SK-N-MC (cell line): Measurements from ENCODE around the gene NUBP2.

ENCODE experiments used
- DNase-seq: peaks from one replicate; pipeline ENCODE4 v3.0.0-alpha.2; 2011; ENCODE audit warnings: low read depth, low spot score
- H3K27ac ChIP-seq: fragments of 200-600 bp; sonication (generic); 2 replicates; pipeline ENCODE4 v1.5.1; 2016; ENCODE audit warnings: mixed run types
- H3K36me3 ChIP-seq: fragments of 200-600 bp; sonication (generic); 2 replicates; pipeline ENCODE4 v1.6.1; 2017; ENCODE audit warnings: antibody characterized with exemption, low read length, mixed read lengths; ENCODE audit not compliant: insufficient read depth
- H3K4me3 ChIP-seq: fragments of 200-600 bp; sonication (generic); 2 replicates; pipeline ENCODE4 v1.5.1; 2016
- H3K9ac ChIP-seq: fragments of 200-600 bp; sonication (generic); 2 replicates; pipeline ENCODE4 v1.8.0; 2017; ENCODE audit warnings: mixed run types, mixed read lengths; ENCODE audit not compliant: insufficient read length
- H3K9me3 ChIP-seq: fragments of 200-600 bp; sonication (generic); 2 replicates; pipeline ENCODE4 v1.6.1; 2017; ENCODE audit warnings: low read depth, mild to moderate bottlenecking, antibody characterized with exemption, low read length, moderate library complexity, mixed read lengths
- EZH2 ChIP-seq: fragments of 200-600 bp; sonication (generic); IDR thresholded peaks from one replicate; pipeline ENCODE4 v1.6.1; 2017; ENCODE audit warnings: antibody characterized with exemption
- FOXP2 ChIP-seq: optimal IDR thresholded peaks from 2 replicates; pipeline ENCODE3; 2011; ENCODE audit warnings: mild to moderate bottlenecking, moderate library complexity; ENCODE audit not compliant: insufficient read depth; ENCODE audit errors: extremely low read length, control extremely low read depth
- POLR2AphosphoS5 ChIP-seq: IDR thresholded peaks from 2 replicates; pipeline ENCODE4 v1.6.1; 2012; ENCODE audit warnings: mild to moderate bottlenecking, low read depth, low read length, borderline replicate concordance

Gene NUBP2

DNA sequence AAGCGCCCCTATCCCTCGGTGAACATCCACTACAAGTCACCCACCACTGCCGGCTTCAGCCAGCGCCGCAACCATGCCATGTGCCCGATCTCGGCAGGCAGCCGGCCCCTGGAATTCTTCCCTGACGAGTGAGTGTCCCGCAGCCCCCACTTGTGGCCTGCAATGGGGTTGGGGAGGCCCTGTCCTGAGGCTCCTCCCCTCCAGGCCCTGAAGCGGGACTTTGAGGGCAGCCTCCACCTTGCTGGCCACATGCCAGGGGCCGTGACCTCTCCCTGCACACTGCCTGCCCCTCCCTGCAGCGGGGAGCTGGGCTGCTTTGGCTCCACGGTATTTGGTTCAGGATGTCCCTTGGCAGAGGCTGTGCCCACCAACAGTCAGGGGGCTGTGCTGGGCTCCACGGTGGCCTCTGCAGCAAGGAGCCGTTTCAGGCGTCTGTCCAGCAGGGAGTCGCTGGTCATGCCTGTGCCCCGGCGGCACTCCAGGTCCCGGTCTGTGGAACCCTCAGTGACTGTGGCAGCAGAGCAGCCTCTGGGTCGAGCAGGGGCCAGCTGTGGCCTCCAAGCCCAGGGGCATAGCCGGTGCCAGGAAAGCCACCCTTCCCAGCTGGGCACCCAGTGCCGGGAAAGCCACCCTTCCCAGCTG, 19.8 kb upstream of the NUBP2 start:
- no peak overlapping the region for H3K27ac ChIP-seq
- H3K9me3 ChIP-seq, result no peaks in the 10 kb centered on the region
- H3K36me3 ChIP-seq, result no peaks in the 10 kb centered on the region; the same call in 1 of the 2 replicates
- no peak overlapping the region for H3K4me3 ChIP-seq
- H3K9ac ChIP-seq, result no peak overlapping the region
- no peak for DNase-seq
- TF ChIP-seq POLR2AphosphoS5 (no peak), FOXP2 (no peak), EZH2 (no peak)

DNA sequence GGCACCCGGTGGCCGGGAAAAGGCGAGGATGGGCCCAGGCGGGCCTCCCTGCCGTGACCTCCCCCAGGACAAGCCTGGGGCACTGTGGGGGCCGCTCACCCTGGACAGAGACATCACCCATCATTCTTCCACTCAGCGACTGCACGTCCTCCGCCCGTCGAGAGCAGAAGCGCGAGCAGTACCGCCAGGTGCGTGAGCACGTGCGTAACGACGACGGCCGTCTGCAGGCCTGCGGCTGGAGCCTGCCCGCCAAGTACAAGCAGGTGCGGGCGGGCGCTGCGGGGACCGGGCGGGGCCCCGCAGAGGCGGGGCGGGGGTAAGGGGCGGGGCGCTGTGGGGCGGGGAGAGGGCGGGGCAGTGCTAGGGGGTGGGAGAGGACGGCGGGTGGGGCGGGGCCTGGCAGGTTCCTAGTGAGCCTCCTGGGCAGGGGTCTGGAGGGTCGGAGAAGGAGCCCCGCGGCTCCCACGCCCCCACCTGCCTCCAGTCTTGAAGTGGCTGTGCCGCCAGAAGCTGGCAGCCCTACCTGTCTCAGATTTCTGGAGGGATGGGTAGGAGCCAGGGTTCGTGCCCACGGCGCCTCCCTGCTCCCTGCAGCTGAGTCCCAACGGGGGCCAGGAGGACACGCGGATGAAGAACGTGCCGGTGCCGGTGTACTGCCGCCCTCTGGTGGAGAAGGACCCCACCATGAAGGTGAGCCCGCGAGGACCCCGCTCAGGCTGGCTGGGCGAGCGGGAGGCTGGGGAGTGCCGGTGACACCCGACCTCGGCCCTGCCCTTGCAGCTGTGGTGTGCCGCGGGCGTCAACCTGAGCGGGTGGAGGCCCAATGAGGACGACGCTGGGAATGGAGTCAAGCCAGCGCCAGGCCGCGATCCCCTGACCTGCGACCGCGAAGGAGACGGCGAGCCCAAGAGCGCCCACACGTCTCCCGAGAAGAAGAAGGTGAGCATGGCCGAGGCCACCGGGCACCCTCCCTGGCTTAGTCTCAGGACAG, 18.9 kb upstream of the NUBP2 start:
- no peaks in the 10 kb centered on the region for H3K9me3 ChIP-seq
- no peak overlapping the region for H3K9ac ChIP-seq
- H3K4me3 ChIP-seq, result no peak overlapping the region
- DNase-seq, result no peak
- H3K36me3 ChIP-seq, result no peaks in the 10 kb centered on the region; the same call in 1 of the 2 replicates
- TF ChIP-seq FOXP2 (no peak), EZH2 (no peak), POLR2AphosphoS5 (no peak)
- H3K27ac ChIP-seq, result no peak overlapping the region

DNA sequence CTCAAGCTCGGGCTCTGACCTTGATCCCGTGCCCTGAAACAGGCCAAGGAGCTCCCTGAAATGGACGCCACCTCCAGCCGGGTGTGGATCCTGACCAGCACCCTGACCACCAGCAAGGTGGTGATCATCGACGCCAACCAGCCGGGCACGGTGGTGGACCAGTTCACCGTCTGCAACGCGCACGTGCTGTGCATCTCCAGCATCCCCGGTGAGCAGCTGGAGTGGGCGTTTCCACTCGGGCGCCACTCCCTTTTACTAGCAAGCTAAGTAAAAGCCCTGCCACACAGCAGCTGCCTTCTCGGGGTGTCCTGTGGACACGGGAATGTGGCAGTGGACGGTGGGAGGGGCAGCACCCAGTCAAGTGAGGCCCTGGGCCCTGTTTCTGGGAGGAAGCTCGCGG, 17.8 kb upstream of the NUBP2 start:
- no peak overlapping the region for H3K4me3 ChIP-seq
- no peak for DNase-seq
- no peaks in the 10 kb centered on the region for H3K9me3 ChIP-seq
- no peaks in the 10 kb centered on the region; the same call in 1 of the 2 replicates for H3K36me3 ChIP-seq
- TF ChIP-seq EZH2 (no peak), POLR2AphosphoS5 (no peak), FOXP2 (no peak)
- no peak overlapping the region for H3K9ac ChIP-seq
- H3K27ac ChIP-seq, result no peak overlapping the region

DNA sequence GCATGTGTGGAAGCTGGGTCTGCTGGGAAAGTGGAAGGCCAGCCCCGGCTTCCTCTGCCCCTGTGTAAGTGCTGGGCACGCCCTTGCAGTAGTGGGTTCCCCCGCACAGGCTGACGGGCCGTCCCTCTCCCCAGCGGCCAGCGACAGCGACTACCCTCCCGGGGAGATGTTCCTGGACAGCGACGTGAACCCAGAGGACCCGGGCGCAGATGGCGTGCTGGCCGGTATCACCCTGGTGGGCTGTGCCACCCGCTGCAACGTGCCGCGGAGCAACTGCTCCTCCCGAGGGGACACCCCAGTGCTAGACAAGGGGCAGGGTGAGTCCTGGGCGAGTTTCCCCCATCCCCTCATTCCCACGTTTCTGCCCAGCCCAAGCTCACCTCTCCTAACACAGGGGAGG, 16.9 kb upstream of the NUBP2 start:
- Histone ChIP-seq H3K4me3 (no peak overlapping the region), H3K9ac (no peak overlapping the region), H3K36me3 (peaks cover 3% of the 10 kb centered on the region), H3K9me3 (no peaks in the 10 kb centered on the region), H3K27ac (no peak overlapping the region)
- DNase-seq, result no peak
- no peak for TF ChIP-seq POLR2AphosphoS5
- no peak for TF ChIP-seq FOXP2
- no peak for TF ChIP-seq EZH2

DNA sequence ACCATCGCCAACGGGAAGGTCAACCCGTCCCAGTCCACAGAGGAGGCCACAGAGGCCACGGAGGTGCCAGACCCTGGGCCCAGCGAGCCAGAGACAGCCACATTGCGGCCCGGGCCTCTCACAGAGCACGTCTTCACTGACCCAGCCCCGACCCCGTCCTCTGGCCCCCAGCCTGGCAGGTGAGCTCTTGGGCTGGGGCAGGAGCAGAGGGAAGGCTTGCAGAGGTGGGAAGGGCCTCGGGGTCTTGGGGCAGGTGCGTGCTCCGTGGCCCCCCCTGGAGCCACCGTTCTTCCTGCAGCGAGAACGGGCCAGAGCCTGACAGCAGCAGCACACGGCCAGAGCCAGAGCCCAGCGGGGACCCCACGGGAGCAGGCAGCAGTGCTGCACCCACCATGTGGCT, 16.5 kb upstream of the NUBP2 start:
- no peak for TF ChIP-seq EZH2
- TF ChIP-seq FOXP2, result no peak
- no peak for TF ChIP-seq POLR2AphosphoS5
- no peaks in the 10 kb centered on the region for H3K9me3 ChIP-seq
- peaks cover 3% of the 10 kb centered on the region for H3K36me3 ChIP-seq
- no peak overlapping the region for H3K27ac ChIP-seq
- DNase-seq, result no peak
- no peak overlapping the region for H3K9ac ChIP-seq
- H3K4me3 ChIP-seq, result no peak overlapping the region

DNA sequence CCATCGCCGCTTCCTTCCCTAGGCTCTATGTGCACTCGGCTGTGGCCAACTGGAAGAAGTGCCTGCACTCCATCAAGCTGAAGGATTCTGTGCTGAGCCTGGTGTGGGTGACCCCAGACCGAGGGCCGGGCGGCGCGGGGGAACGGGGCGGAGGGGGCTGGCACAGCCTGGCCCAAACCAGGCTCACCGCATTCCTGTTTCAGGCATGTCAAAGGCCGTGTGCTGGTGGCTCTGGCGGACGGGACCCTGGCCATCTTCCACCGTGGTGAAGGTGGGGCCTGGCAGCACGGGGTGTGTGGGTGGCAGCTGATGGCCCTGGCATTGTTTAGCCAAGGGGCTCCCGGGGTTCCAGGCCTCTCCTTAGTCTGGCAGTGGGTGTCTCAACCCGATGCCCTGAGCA, 16.1 kb upstream of the NUBP2 start:
- Histone ChIP-seq H3K27ac (no peak overlapping the region), H3K9ac (no peak overlapping the region), H3K4me3 (no peak overlapping the region), H3K36me3 (peaks cover 3% of the 10 kb centered on the region), H3K9me3 (no peaks in the 10 kb centered on the region)
- TF ChIP-seq POLR2AphosphoS5, result no peak
- no peak for DNase-seq

DNA sequence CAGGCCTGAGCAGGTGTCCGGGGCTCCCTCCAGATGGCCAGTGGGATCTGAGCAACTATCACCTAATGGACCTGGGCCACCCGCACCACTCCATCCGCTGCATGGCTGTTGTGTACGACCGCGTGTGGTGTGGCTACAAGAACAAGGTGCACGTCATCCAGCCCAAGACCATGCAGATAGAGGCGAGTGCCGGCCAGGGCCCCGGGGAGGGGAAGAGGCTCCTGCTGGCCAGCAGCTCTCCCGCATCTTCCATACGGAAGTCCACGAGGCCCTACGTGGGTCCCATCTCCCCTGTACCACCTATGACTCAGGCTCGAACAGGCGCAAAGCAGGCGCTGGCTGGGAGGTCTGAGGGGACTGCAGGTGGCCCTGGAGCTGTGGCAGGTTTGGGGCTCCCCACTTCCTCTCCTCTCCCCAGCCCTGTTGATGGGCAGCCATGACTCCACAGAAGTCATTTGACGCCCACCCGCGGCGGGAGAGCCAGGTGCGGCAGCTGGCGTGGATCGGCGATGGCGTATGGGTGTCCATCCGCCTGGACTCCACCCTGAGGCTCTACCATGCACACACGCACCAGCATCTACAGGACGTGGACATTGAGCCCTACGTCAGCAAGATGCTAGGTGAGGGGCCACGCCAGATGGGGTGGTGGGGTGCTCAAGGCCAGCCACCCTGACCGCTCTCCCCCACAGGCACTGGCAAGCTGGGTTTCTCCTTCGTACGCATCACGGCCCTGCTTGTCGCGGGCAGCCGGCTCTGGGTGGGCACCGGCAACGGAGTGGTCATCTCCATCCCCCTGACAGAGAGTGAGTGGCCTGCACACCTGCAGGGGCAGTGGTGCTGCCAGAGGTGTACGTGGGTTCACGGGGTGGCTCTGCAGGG, 15.4 kb upstream of the NUBP2 start:
- DNase-seq, result no peak
- no peaks in the 10 kb centered on the region for H3K9me3 ChIP-seq
- no peak overlapping the region for H3K27ac ChIP-seq
- H3K4me3 ChIP-seq, result no peak overlapping the region
- no peak for TF ChIP-seq FOXP2
- no peak for TF ChIP-seq EZH2
- TF ChIP-seq POLR2AphosphoS5, result no peak
- H3K9ac ChIP-seq, result no peak overlapping the region
- H3K36me3 ChIP-seq, result peaks cover 3% of the 10 kb centered on the region
